ENCODE results near the gene NCAM1.

The NCAM1 gene

GRCh38 chr11:113087706-113088105, 126.5 kb downstream of the NCAM1 start:
- DNase-seq (ENCODE audit: low read depth): no peak

- no peak for DNase-seq (ENCODE audit: low read depth)
These were observed 129.7 kb downstream of the NCAM1 start for GRCh38 chr11:113090716-113091480.

GRCh38 chr11:113091481-113091780, 130.2 kb downstream of the NCAM1 start:
- no peak for DNase-seq (ENCODE audit: low read depth)

- no peak for DNase-seq (ENCODE audit: low read depth)
These were observed 135.4 kb downstream of the NCAM1 start for GRCh38 chr11:113096648-113097047.

GRCh38 chr11:113103932-113104690, 142.9 kb downstream of the NCAM1 start:
- no peak for DNase-seq (ENCODE audit: low read depth)

GRCh38 chr11:113104691-113105251, 143.6 kb downstream of the NCAM1 start:
- no peak for DNase-seq (ENCODE audit: low read depth)

- no peak for DNase-seq (ENCODE audit: low read depth)
These were observed 144.4 kb downstream of the NCAM1 start for GRCh38 chr11:113105592-113105991.

GRCh38 chr11:113106507-113106906, 145.3 kb downstream of the NCAM1 start:
- DNase-seq (ENCODE audit: low read depth): no peak

- no peak for DNase-seq (ENCODE audit: low read depth)
These were observed 148.8 kb downstream of the NCAM1 start for GRCh38 chr11:113110046-113110445.

- no peak for DNase-seq (ENCODE audit: low read depth)
These were observed 149.9 kb downstream of the NCAM1 start for GRCh38 chr11:113111156-113111555.

- DNase-seq (ENCODE audit: low read depth): no peak
These were observed 151.1 kb downstream of the NCAM1 start for GRCh38 chr11:113112307-113112706.

GRCh38 chr11:113113801-113114704, 152.8 kb downstream of the NCAM1 start:
- DNase-seq (ENCODE audit: low read depth): no peak

GRCh38 chr11:113114705-113115027, 153.4 kb downstream of the NCAM1 start:
- no peak for DNase-seq (ENCODE audit: low read depth)

- no peak for DNase-seq (ENCODE audit: low read depth)
These were observed 156.9 kb downstream of the NCAM1 start for GRCh38 chr11:113118104-113118503.

- DNase-seq (ENCODE audit: low read depth): no peak
These were observed 157.9 kb downstream of the NCAM1 start for GRCh38 chr11:113119074-113119473.

- no peak for DNase-seq (ENCODE audit: low read depth)
These were observed 158.9 kb downstream of the NCAM1 start for GRCh38 chr11:113119966-113120736.

- no peak for DNase-seq (ENCODE audit: low read depth)
These were observed 160.5 kb downstream of the NCAM1 start for GRCh38 chr11:113121746-113122145.

GRCh38 chr11:113124006-113124405, 162.8 kb downstream of the NCAM1 start:
- DNase-seq (ENCODE audit: low read depth): no peak

GRCh38 chr11:113124578-113124977, 163.4 kb downstream of the NCAM1 start:
- DNase-seq (ENCODE audit: low read depth): no peak

GRCh38 chr11:113129261-113129992, 168.2 kb downstream of the NCAM1 start:
- no peak for DNase-seq (ENCODE audit: low read depth)

All from stimulated activated CD8-positive, alpha-beta memory T cell treated with anti-CD3 and anti-CD28 coated beads, Interleukin-15, amount 100 ng/mL, for 1 hour (primary cell).